HL-60 (cell line): Measurements from ENCODE around the gene DNAH10.

Source experiments
- POLR2AphosphoS5 ChIP-seq: IDR thresholded peaks from 2 replicates; pipeline ENCODE4 v1.6.1; 2012; ENCODE audit warnings: low read depth
- SPI1 ChIP-seq: IDR thresholded peaks from 2 replicates; pipeline ENCODE4 v1.6.1; 2012; ENCODE audit warnings: low read depth, mild to moderate bottlenecking, borderline replicate concordance
- TF ChIP-seq, protein P1 (sequence below): IDR thresholded peaks from one replicate; pipeline ENCODE4 v1.5.1; 2011; ENCODE audit warnings: low read length, control low read depth, inconsistent platforms; ENCODE audit not compliant: insufficient read depth

DNA sequence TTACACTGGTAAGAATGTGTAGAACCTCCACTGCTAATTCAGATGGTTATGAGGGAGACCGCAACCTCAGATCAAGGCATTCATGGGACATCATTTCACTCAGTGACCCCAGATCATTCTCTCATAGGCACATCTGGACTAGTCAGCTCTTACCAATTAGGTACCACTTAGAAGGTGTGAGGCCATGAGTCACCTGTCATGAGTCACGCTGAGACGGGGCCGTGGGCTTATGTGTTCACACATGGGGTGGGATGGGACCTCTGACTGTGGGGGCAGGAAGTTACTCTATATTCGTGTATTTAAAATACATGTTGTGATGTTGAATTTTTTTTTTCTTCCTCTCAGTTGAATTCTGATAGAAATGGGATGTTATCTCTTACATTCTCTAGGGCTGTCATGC is 154.6 kb downstream of the DNAH10 start:
- TF ChIP-seq, protein P1, sequence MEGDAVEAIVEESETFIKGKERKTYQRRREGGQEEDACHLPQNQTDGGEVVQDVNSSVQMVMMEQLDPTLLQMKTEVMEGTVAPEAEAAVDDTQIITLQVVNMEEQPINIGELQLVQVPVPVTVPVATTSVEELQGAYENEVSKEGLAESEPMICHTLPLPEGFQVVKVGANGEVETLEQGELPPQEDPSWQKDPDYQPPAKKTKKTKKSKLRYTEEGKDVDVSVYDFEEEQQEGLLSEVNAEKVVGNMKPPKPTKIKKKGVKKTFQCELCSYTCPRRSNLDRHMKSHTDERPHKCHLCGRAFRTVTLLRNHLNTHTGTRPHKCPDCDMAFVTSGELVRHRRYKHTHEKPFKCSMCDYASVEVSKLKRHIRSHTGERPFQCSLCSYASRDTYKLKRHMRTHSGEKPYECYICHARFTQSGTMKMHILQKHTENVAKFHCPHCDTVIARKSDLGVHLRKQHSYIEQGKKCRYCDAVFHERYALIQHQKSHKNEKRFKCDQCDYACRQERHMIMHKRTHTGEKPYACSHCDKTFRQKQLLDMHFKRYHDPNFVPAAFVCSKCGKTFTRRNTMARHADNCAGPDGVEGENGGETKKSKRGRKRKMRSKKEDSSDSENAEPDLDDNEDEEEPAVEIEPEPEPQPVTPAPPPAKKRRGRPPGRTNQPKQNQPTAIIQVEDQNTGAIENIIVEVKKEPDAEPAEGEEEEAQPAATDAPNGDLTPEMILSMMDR: no peak
- no peak for TF ChIP-seq POLR2AphosphoS5
- TF ChIP-seq SPI1: no peak
